PC-3 (cell line): ENCODE measurements around the gene DACH2. TPM values are rescaled to one million over a fixed set of nuclear protein-coding genes. Genes with fewer than 3 reads are reported as not detected.
A peak's percentile ranks its signal among the peaks of the same experiment; 100 is the strongest.

Experiments used
- ATAC-seq: fragments of 200-7000 bp; cut with Tn5 transposase; 2 replicates; pipeline ENCODE4 v1.9.1; 2020; ENCODE audit warnings: mild to moderate bottlenecking, moderate library complexity
- BruUV-seq: library from RNA; stranded (reverse); fragments of 400-500 nt; replicated peaks from 2 replicates; lab custom pipeline; 2021; lab: Mats Ljungman, UMichigan
- CTCF ChIA-PET: fragments of 300-600 bp; sonication (Branson Sonifier 250); formaldehyde crosslinking; loops from one replicate; lab custom pipeline; 2022; ENCODE audit warnings: antibody characterized with exemption; lab: Charles Lee
- POLR2A ChIA-PET: fragments of 300-600 bp; sonication (Branson Sonifier 250); formaldehyde crosslinking; loops from one replicate; lab custom pipeline; 2022; ENCODE audit warnings: antibody characterized with exemption; ENCODE audit not compliant: unreplicated experiment; lab: Charles Lee
- DNase-seq: peaks from one replicate; pipeline ENCODE4 v3.0.0-alpha.2; 2015
- H2AFZ ChIP-seq: fragments of 300-600 bp; sonication (generic); 2 replicates; pipeline ENCODE4 v1.6.0; 2016; ENCODE audit warnings: antibody characterized with exemption, low read length
- H3F3A ChIP-seq: fragments of 300-600 bp; sonication (generic); one replicate; pipeline ENCODE4 v1.6.0; 2017; ENCODE audit warnings: antibody characterized with exemption, low read length, control low read depth, mild to moderate bottlenecking; ENCODE audit not compliant: unreplicated experiment
- H3K27ac ChIP-seq: fragments of 300-600 bp; sonication (generic); 2 replicates; pipeline ENCODE4 v1.5.1; 2016; ENCODE audit warnings: mild to moderate bottlenecking, low read length
- H3K27me3 ChIP-seq: fragments of 300-600 bp; sonication (generic); 2 replicates; pipeline ENCODE4 v1.6.1; 2016; ENCODE audit warnings: low read length, mixed read lengths
- H3K36me3 ChIP-seq: fragments of 300-600 bp; sonication (generic); 2 replicates; pipeline ENCODE4 v1.6.1; 2016; ENCODE audit warnings: low read depth, mixed run types, low read length, mixed read lengths
- H3K4me1 ChIP-seq: fragments of 300-600 bp; sonication (generic); 2 replicates; pipeline ENCODE4 v1.5.1; 2016; ENCODE audit warnings: low read length; ENCODE audit not compliant: insufficient read depth
- H3K4me2 ChIP-seq: fragments of 300-600 bp; sonication (generic); 2 replicates; pipeline ENCODE4 v1.6.0; 2016; ENCODE audit warnings: low read length
- H3K4me3 ChIP-seq: fragments of 300-600 bp; sonication (generic); 2 replicates; pipeline ENCODE4 v1.5.1; 2016; ENCODE audit warnings: mild to moderate bottlenecking, low read length, mixed read lengths
- H3K79me2 ChIP-seq: fragments of 300-600 bp; sonication (generic); 2 replicates; pipeline ENCODE4 v1.6.1; 2017; ENCODE audit warnings: low read length, mixed read lengths
- H3K9ac ChIP-seq: fragments of 300-600 bp; sonication (generic); 2 replicates; pipeline ENCODE4 v1.6.0; 2016; ENCODE audit warnings: mild to moderate bottlenecking, low read length
- H3K9me2 ChIP-seq: fragments of 300-600 bp; sonication (generic); replicated peaks from 2 replicates; pipeline ENCODE4 v1.6.1; 2016; ENCODE audit warnings: mixed run types, low read length, mixed read lengths
- H3K9me3 ChIP-seq: fragments of 300-600 bp; sonication (generic); 2 replicates; pipeline ENCODE4 v1.6.1; 2016; ENCODE audit warnings: low read length, mixed read lengths
- H4K20me1 ChIP-seq: fragments of 300-600 bp; sonication (generic); 2 replicates; pipeline ENCODE4 v1.6.1; 2016; ENCODE audit warnings: low read length, mixed read lengths
- EZH2 ChIP-seq: fragments of 300-600 bp; sonication (generic); IDR thresholded peaks from one replicate; pipeline ENCODE4 v1.6.1; 2017; ENCODE audit warnings: antibody characterized with exemption, mild to moderate bottlenecking, low read length; ENCODE audit not compliant: unreplicated experiment
- EZH2phosphoT487 ChIP-seq: fragments of 300-600 bp; sonication (generic); IDR thresholded peaks from 2 replicates; pipeline ENCODE4 v1.6.1; 2018; ENCODE audit warnings: mild to moderate bottlenecking, antibody characterized with exemption, low read length, borderline replicate concordance
- intact Hi-C: fragments of 100-400 bp; cut with micrococcal nuclease; formaldehyde crosslinking; loops from 2 replicates; pipeline ENCODE4 v1.9.0; 2023
- total RNA-seq: library from RNA; depleted of rRNA; stranded (reverse); fragments of >200 nt; gene quantifications from 2 replicates; pipeline ENCODE4 v1.2.3, GENCODE V29; 2014
- TF ChIP-seq, protein P1 (sequence below): fragments of 300-600 bp; sonication (generic); conservative IDR thresholded peaks from 2 replicates; pipeline ENCODE4 v1.5.1; 2017; ENCODE audit warnings: antibody characterized with exemption, low read depth, mild to moderate bottlenecking, low read length

The DACH2 gene
- total RNA-seq, 1 experiment from 2014 or later = not detected

DNA sequence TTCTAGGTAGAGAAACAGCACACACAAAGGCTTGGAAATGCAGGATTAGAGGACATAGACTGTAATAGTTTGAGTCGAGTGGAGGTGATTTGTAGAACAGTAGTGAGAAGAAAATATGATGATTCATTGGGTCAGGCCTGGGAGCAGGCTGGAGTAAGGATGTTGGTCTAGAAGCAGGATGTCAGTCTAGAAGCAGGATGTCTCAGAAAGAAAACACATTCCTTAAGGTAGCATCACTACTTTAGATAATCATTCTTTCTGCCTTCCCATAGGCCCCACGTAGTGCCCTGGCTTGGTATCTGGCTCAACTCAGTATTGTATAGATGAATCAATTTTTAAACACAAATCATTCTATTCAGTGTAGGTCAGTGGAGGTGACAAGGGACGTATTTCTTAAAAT lies 11.2 kb upstream of the DACH2 start:
- H3K4me3 ChIP-seq = no peak overlapping the region
- H2AFZ ChIP-seq = no peak overlapping the region
- no peaks in the 10 kb centered on the region for H4K20me1 ChIP-seq
- no peak overlapping the region for H3K9ac ChIP-seq
- POLR2A ChIA-PET = no interaction called here
- H3K36me3 ChIP-seq = no peaks in the 10 kb centered on the region
- no peaks in the 10 kb centered on the region for H3K27me3 ChIP-seq
- no peaks in the 10 kb centered on the region for H3K9me3 ChIP-seq
- H3K4me1 ChIP-seq = no peaks in the 10 kb centered on the region
- H3K4me2 ChIP-seq = no peak overlapping the region
- peak; percentile 5 for DNase-seq
- CTCF ChIA-PET = no interaction called here
- TF ChIP-seq EZH2 = no peak
- TF ChIP-seq, protein P1, sequence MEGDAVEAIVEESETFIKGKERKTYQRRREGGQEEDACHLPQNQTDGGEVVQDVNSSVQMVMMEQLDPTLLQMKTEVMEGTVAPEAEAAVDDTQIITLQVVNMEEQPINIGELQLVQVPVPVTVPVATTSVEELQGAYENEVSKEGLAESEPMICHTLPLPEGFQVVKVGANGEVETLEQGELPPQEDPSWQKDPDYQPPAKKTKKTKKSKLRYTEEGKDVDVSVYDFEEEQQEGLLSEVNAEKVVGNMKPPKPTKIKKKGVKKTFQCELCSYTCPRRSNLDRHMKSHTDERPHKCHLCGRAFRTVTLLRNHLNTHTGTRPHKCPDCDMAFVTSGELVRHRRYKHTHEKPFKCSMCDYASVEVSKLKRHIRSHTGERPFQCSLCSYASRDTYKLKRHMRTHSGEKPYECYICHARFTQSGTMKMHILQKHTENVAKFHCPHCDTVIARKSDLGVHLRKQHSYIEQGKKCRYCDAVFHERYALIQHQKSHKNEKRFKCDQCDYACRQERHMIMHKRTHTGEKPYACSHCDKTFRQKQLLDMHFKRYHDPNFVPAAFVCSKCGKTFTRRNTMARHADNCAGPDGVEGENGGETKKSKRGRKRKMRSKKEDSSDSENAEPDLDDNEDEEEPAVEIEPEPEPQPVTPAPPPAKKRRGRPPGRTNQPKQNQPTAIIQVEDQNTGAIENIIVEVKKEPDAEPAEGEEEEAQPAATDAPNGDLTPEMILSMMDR = no peak
- no peak for TF ChIP-seq EZH2phosphoT487
- H3K79me2 ChIP-seq = no peaks in the 10 kb centered on the region
- ATAC-seq = no peak
- H3K9me2 ChIP-seq = no peaks in the 10 kb centered on the region
- BruUV-seq = no TSS peak
- no peaks in the 10 kb centered on the region for H3F3A ChIP-seq
- H3K27ac ChIP-seq = no peak overlapping the region
- intact Hi-C loops = loop anchor here (10.0 kb wide), 1 partner anchor 1158 kb away; no protein-coding TSS in a partner anchor

DNA sequence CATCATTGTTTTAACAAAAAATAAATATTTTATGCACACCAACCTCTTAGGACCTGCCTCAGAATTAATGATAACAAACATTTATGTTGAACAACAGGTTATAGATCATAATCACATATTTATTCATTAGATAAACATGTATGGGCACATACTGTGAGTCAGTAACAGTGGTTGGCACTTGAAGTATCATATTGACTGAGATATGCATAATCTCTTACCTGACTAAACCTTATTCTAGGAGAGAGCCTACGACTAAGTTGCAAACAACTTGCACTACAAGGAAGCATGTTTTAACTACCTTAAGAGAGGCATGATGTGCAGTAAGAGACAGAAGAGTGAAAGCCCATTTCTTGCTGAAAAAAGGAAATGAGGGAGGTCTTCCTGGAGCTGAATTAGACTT lies 6.5 kb upstream of the DACH2 start:
- no peak for ATAC-seq
- CTCF ChIA-PET = no interaction called here
- H3K4me1 ChIP-seq = no peaks in the 10 kb centered on the region
- H3K9me3 ChIP-seq = no peaks in the 10 kb centered on the region
- H3K27ac ChIP-seq = no peak overlapping the region
- POLR2A ChIA-PET = no interaction called here
- no peak overlapping the region for H3K4me2 ChIP-seq
- no peak overlapping the region for H2AFZ ChIP-seq
- H3K9ac ChIP-seq = no peak overlapping the region
- no peaks in the 10 kb centered on the region for H3K27me3 ChIP-seq
- BruUV-seq = no TSS peak
- no peaks in the 10 kb centered on the region for H3F3A ChIP-seq
- no peaks in the 10 kb centered on the region for H3K36me3 ChIP-seq
- H4K20me1 ChIP-seq = no peaks in the 10 kb centered on the region
- DNase-seq = no peak
- intact Hi-C loops = no loop called here
- H3K4me3 ChIP-seq = no peak overlapping the region
- no peak for TF ChIP-seq EZH2
- TF ChIP-seq, protein P1 = no peak
- TF ChIP-seq EZH2phosphoT487 = no peak
- H3K9me2 ChIP-seq = no peaks in the 10 kb centered on the region
- H3K79me2 ChIP-seq = no peaks in the 10 kb centered on the region

DNA sequence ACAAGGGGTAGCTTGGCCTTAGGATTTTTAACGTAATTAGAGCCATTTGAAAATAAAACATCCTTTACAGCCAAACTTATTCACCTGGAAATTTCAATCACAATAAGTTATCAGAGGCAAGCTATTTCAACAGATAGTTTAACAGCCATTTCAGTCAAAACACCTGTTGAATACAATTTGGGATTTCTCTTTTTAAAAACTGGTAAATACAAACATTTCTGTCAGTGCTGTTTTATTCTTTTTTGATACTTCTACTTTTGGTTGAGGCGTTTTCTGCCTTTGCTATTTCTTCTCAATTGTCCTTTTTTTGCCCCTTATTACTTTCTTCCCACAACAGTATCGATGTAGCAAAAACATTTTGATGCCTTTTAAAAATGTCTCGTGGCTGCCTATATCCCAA lies 2.1 kb upstream of the DACH2 start:
- DNase-seq (no peak), ATAC-seq (no peak)
- TF ChIP-seq EZH2phosphoT487 (no peak), EZH2 (no peak)
- TF ChIP-seq, protein P1 = no peak
- no peaks in the 10 kb centered on the region for H3K79me2 ChIP-seq
- no peaks in the 10 kb centered on the region for H3F3A ChIP-seq
- CTCF ChIA-PET = no interaction called here
- H3K27me3 ChIP-seq = peaks cover 5% of the 10 kb centered on the region; the same call in 1 of the 2 replicates
- H3K4me3 ChIP-seq = no peak overlapping the region
- H3K9me3 ChIP-seq = no peaks in the 10 kb centered on the region
- H3K36me3 ChIP-seq = no peaks in the 10 kb centered on the region
- H3K27ac ChIP-seq = no peak overlapping the region
- POLR2A ChIA-PET = no interaction called here
- no TSS peak for BruUV-seq
- no peak overlapping the region for H3K4me2 ChIP-seq
- H4K20me1 ChIP-seq = no peaks in the 10 kb centered on the region
- no peaks in the 10 kb centered on the region for H3K4me1 ChIP-seq
- H3K9ac ChIP-seq = no peak overlapping the region
- H3K9me2 ChIP-seq = no peaks in the 10 kb centered on the region
- no peak overlapping the region for H2AFZ ChIP-seq
- intact Hi-C loops = no loop called here
